Astrocyte of the cerebellum (primary cell): Measurements from ENCODE around the gene FAM131B.

Experiments used
- DNase-seq: peaks from one replicate; pipeline ENCODE4 v3.0.0-alpha.2; 2011; ENCODE audit warnings: low read depth
- H3K4me3 ChIP-seq: 2 replicates; pipeline ENCODE4 v1.5.1; 2011; ENCODE audit warnings: mild to moderate bottlenecking, low read depth, low read length, moderate library complexity
- CTCF ChIP-seq: IDR thresholded peaks from 2 replicates; pipeline ENCODE4 v1.5.1; 2012; ENCODE audit warnings: low read length, low read depth, moderate library complexity, mild to moderate bottlenecking; ENCODE audit errors: missing control alignments
- in situ Hi-C: cut with HindIII; loops from 2 replicates; pipeline ENCODE4 v1.10.0; 2017; ENCODE audit warnings: low sequenced_read_pairs

FAM131B gene

DNA sequence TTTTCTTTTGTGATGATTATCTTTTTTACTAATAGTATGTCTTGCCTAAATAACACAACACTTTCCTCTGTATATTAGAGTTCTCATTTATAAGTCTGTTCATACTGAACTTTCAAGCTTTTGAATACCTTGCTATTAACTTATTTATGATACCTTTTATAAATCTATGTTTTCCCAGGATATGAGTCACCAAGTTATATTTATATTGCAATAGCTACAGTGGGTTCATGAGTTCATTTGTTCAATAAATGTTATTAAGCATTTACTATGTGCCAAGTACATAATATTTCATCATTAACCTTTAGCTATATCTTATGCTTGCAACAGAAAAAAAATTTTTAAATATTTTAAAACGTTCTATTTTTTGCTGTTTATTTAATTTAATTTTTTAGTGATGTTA, 28.3 kb downstream of the FAM131B start:
- no peak for DNase-seq
- in situ Hi-C loops = no loop called here
- no peak overlapping the region for H3K4me3 ChIP-seq
- TF ChIP-seq CTCF = no peak

DNA sequence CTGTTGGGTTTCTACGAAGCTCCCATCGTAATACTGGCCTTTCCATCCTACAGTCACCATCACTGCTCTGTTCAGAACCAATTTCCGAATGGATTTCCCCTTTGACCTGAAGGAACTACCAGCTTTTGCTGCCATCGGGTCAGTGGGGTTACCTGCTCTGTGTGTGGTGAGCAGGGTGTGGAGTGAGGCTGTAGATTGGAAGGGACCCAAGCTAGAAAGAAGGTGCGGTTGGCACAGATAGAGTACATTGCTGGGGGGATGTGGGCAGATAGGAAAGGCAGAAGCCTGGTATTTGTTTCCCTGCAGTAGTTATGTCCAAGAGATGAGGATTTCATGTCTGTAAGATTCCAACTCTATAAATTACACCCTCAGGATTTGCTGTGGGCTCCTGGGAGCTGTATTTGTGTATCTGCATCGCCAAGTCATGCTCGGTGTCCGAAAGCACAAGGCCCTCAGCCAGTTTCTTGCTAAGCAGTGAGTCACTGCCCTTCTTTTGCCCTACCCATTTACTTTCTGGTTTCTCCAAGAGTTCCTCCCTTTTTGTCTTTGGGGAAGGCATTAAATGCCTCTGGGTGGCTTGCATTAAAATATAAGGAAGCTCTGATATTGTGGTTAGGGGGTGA, 31.2 kb downstream of the FAM131B start:
- in situ Hi-C loops = no loop called here
- H3K4me3 ChIP-seq = no peak overlapping the region
- TF ChIP-seq CTCF = no peak
- peak; percentile 72 for DNase-seq

GRCh38 chr7:143329471-143330170, 32.9 kb downstream of the FAM131B start:
- TF ChIP-seq CTCF = no peak
- H3K4me3 ChIP-seq = no peak overlapping the region
- in situ Hi-C loops = no loop called here
- DNase-seq = no peak

DNA sequence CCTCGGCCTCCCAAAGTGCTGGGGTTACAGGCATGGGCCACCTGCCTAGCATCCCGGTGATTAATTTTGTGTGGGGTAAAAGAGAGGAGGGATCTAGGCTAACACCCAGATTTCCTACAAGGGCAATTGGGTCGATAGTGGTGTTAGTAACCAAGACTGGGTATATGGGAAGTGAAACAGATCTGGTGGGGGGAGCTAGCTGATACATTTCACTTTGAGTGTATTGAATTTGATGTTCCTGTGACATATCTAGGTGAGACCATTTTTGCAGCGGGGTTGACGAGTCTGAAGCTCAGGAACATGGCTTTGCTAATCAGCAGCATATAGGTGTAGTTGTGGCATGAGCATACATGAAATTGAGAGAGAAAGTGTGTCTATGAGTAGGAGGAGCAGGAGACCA, 34.6 kb downstream of the FAM131B start:
- no peak for TF ChIP-seq CTCF
- no peak for DNase-seq
- in situ Hi-C loops = no loop called here
- no peak overlapping the region for H3K4me3 ChIP-seq

DNA sequence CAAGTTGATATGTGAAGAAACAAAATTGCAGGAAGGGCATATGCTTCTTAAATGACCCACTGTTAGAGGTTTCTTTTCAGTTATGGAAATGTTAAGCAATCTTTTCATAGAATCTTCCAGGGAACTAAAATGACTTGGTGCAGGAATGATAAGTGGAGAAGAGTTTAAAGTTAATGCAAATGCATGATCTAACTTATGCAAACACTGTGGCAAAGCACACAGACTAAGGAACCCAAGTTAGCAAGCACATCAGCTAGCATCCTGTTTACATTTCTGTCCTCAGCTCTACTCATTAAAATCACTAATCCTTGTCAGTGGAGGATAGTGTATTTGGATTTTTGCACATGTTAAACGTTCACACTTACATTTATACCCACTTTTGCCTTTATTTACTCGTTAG, 37.3 kb downstream of the FAM131B start:
- no peak for DNase-seq
- no peak overlapping the region for H3K4me3 ChIP-seq
- in situ Hi-C loops = no loop called here
- no peak for TF ChIP-seq CTCF

DNA sequence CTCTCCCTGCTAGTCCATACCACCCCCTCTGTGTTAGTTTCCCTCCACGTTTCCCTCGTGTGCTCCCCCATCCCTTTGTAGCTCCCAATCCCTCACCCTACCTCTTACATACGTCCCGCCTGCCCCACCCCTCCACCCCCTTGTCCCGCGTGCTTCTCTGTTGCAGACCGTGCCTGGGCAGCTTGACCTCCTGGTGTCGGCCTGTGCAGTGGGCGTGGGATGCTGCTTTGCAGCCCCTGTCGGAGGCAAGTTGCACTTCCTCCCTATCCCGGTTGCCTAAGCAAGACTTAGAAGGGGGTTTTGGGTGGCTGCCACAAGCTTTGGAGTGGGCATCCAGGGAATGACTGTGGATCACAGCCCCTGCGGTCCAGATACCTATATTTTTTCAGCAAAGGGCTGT, 38.9 kb downstream of the FAM131B start:
- in situ Hi-C loops = no loop called here
- no peak for DNase-seq
- TF ChIP-seq CTCF = no peak

More for the DNA sequence above, 38.9 kb downstream of the FAM131B start:
- no peak overlapping the region for H3K4me3 ChIP-seq
